Stimulated activated CD4-positive, alpha-beta T cell treated with anti-CD3 and anti-CD28 coated beads, Interleukin-1b, Interleukin-23, amount 100 ng/mL, for 24 hours (primary cell): ENCODE results near the gene CCT8.
A peak's percentile ranks its signal among the peaks of the same experiment; 100 is the strongest.

Experiments used
- DNase-seq, 4 experiments: peaks; one replicate each; pipeline ENCODE4 v3.0.0-alpha.2; 2020; ENCODE audit warnings: low read depth in 4 of 4, low spot score in 1 of 4

The CCT8 gene

GRCh38 chr21:29078869-29079767 lies 5.7 kb upstream of the CCT8 start:
- DNase-seq: no peak

GRCh38 chr21:29077651-29078090 lies 4.2 kb upstream of the CCT8 start:
- DNase-seq: no peak

GRCh38 chr21:29076731-29077640 lies 3.5 kb upstream of the CCT8 start:
- peak in 3 of 4 experiments; percentile 36 to 50 (median 37) for DNase-seq

GRCh38 chr21:29075706-29076466 lies 2.4 kb upstream of the CCT8 start:
- no peak for DNase-seq

- no peak for DNase-seq
These were observed 1.3 kb upstream of the CCT8 start for GRCh38 chr21:29074783-29075182.

- no peak for DNase-seq
These were observed 544 bp upstream of the CCT8 start for GRCh38 chr21:29074007-29074376.

GRCh38 chr21:29072873-29073221 lies 601 bp downstream of the CCT8 start:
- no peak for DNase-seq

- DNase-seq: no peak
These were observed 8.5 kb downstream of the CCT8 start for GRCh38 chr21:29064850-29065481.

GRCh38 chr21:29056538-29057050 lies 16.9 kb downstream of the CCT8 start:
- no peak for DNase-seq

GRCh38 chr21:29056005-29056404 lies 17.4 kb downstream of the CCT8 start:
- no peak for DNase-seq

- DNase-seq: no peak
These were observed 18.4 kb downstream of the CCT8 start for GRCh38 chr21:29055080-29055479.

GRCh38 chr21:29053656-29054055 lies 19.8 kb downstream of the CCT8 start:
- DNase-seq: no peak

- no peak for DNase-seq
These were observed 20.4 kb downstream of the CCT8 start for GRCh38 chr21:29053011-29053553.

GRCh38 chr21:29052224-29052623 lies 21.2 kb downstream of the CCT8 start:
- no peak for DNase-seq

- no peak for DNase-seq
These were observed 38.8 kb downstream of the CCT8 start for GRCh38 chr21:29034678-29035077.

- no peak for DNase-seq
These were observed 39.6 kb downstream of the CCT8 start for GRCh38 chr21:29033871-29034270.

- DNase-seq: no peak
These were observed 40.1 kb downstream of the CCT8 start for GRCh38 chr21:29033301-29033700.

- no peak for DNase-seq
These were observed 42.5 kb downstream of the CCT8 start for GRCh38 chr21:29030909-29031308.

GRCh38 chr21:29029524-29029923 lies 43.9 kb downstream of the CCT8 start:
- no peak for DNase-seq

- no peak for DNase-seq
These were observed 48.1 kb downstream of the CCT8 start for GRCh38 chr21:29025328-29025713.
